Measurements from ENCODE around the gene FEV.
A peak's percentile ranks its signal among the peaks of the same experiment; 100 is the strongest.

Gene FEV

DNA sequence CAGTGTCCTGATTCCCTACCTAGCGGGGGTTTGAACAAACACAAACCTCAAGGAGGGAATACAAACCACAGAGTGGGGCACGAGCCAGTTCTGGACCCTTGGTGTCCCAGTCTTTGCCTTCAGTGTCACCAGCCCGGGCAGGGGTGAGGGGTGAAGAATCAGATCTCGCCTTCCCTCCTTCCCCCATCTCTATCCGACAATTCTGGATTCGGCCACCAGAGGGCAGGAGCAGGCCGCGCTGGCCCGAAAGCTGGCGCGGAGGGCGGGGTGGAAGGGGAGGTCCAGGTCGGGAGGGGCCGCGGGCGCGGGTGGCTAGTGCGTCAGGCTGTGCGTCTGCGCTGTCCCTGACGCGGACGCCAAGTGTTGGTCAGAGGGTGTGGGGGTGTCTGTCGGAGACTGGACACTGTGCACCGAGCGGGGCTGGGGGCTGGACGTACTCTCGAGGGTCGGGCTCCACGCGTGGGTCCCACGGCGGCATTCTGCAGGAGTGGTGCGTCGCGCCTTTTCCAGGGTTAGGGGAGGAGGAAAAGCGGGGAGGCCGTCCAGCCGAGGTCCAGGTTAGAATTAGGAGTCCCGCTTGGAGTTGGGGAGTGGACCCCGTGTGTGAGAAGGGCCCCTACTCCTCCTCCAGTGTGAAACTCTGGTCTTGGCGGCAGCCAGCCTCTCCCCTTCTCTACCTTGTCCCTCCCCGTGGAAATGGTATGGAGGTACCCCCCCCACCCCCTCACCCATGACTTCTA, 11.2 kb upstream of the FEV start:
- DNase-seq (ENCODE audit: low read depth): peak; percentile 70
- TF ChIP-seq POLR2A (IDR thresholded peaks at IDR 0.05; ENCODE audit: extremely low read depth, insufficient read length) (no peak), MYC (IDR thresholded peaks at IDR 0.05; ENCODE audit: low read depth, low read length) (no peak)
- TF ChIP-seq, protein P1, sequence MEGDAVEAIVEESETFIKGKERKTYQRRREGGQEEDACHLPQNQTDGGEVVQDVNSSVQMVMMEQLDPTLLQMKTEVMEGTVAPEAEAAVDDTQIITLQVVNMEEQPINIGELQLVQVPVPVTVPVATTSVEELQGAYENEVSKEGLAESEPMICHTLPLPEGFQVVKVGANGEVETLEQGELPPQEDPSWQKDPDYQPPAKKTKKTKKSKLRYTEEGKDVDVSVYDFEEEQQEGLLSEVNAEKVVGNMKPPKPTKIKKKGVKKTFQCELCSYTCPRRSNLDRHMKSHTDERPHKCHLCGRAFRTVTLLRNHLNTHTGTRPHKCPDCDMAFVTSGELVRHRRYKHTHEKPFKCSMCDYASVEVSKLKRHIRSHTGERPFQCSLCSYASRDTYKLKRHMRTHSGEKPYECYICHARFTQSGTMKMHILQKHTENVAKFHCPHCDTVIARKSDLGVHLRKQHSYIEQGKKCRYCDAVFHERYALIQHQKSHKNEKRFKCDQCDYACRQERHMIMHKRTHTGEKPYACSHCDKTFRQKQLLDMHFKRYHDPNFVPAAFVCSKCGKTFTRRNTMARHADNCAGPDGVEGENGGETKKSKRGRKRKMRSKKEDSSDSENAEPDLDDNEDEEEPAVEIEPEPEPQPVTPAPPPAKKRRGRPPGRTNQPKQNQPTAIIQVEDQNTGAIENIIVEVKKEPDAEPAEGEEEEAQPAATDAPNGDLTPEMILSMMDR (IDR thresholded peaks at IDR 0.05; ENCODE audit: low read depth, low read length): peak; percentile 71
- TF ChIP-seq, protein P2, sequence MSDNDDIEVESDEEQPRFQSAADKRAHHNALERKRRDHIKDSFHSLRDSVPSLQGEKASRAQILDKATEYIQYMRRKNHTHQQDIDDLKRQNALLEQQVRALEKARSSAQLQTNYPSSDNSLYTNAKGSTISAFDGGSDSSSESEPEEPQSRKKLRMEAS (IDR thresholded peaks at IDR 0.05; ENCODE audit: low read depth, low read length): 0 out of 2 replicates have a peak, but pooled peaks have one; percentile 12

DNA sequence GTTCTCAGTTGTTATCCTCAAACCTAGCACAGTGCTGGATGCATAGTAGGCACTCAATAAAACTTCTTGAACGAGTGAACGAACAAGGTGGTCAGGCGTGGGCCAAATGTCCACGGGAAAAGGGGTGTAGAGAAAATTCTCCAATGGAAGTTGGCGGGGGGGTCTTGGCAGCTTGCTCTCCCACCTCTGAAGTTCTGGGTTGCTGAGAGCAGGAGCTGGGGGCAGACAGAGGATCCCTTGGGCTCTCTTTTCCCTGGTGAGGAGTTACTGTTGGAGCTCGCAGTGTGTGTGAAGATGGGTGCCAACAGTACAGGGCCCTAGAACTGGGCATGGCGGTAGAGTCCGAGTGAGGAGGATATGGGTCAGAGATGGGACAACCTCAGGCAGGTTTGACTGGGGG, 10.6 kb upstream of the FEV start:
- DNase-seq (ENCODE audit: low read depth): no peak
- TF ChIP-seq MYC (IDR thresholded peaks at IDR 0.05; ENCODE audit: low read depth, low read length) (no peak), POLR2A (IDR thresholded peaks at IDR 0.05; ENCODE audit: extremely low read depth, insufficient read length) (no peak)
- TF ChIP-seq, protein P1 (IDR thresholded peaks at IDR 0.05; ENCODE audit: low read depth, low read length): no peak
- TF ChIP-seq, protein P2 (IDR thresholded peaks at IDR 0.05; ENCODE audit: low read depth, low read length): no peak
- H3K4me3 ChIP-seq (ENCODE audit: low read depth, low read length): no peak overlapping the region

More for the DNA sequence above, 11.2 kb upstream of the FEV start:
- H3K4me3 ChIP-seq (ENCODE audit: low read depth, low read length): no peak overlapping the region

DNA sequence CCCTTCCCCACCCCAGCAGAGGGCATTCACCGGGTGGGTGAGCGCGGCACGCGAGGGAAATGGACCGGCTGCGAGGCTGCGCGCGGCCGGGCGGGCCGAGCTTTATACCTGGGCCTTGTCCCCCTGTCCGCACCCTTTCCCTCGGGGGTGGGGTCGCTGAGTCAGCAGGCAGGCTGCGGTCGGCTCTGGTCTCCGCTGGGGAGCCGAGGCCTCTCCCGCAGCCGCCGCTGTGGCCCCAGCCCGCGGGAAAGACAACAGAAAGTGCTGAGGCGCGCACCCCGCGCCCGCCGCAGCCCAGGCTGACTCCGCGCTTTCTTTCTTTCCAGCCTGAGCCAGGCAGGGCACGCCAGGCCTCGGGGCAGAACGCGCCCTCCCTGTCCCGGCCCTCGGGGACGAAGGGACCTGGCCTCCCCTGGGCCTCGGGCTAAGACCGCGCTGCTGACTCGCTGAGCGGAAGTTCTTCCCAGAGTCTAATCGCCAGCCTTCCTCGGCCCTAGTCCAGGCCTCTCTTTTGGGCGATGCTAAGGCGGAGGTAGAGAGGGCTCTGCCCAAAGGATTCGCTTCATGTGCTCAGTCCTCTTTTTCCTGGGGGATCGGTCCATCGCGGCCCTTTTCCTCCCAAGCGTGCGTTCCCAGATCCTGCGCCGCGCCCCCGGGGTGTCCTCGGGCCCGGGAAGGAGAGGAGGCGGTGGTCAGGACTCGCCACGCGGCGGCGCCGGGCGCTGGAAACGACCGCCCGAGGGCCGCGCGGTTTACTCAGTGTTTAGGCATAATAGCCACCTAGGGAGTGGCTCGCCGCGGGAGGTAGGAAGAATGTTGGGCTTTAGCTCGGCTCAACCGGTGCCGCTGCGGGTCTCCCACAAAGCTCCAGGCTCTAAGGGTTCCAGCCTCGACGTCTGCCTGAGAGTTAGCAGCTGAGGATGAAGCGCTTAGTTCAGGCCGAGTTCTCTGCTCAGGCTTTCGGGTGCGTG, 8.6 kb upstream of the FEV start, which contains the start of gene CRYBA2:
CRYBA2 (minus strand) TSS at position 78 of the 971 bp plus-strand sequence. CDS start 246 bp downstream, outside the sequence.
- DNase-seq (ENCODE audit: low read depth): peak; percentile 40
- no peak for TF ChIP-seq MYC (IDR thresholded peaks at IDR 0.05; ENCODE audit: low read depth, low read length)
- TF ChIP-seq, protein P1 (IDR thresholded peaks at IDR 0.05; ENCODE audit: low read depth, low read length): no peak
- no peak for TF ChIP-seq POLR2A (IDR thresholded peaks at IDR 0.05; ENCODE audit: extremely low read depth, insufficient read length)
- TF ChIP-seq, protein P2 (IDR thresholded peaks at IDR 0.05; ENCODE audit: low read depth, low read length): no peak
- H3K4me3 ChIP-seq (ENCODE audit: low read depth, low read length): no peak within 1 kb of the TSS

DNA sequence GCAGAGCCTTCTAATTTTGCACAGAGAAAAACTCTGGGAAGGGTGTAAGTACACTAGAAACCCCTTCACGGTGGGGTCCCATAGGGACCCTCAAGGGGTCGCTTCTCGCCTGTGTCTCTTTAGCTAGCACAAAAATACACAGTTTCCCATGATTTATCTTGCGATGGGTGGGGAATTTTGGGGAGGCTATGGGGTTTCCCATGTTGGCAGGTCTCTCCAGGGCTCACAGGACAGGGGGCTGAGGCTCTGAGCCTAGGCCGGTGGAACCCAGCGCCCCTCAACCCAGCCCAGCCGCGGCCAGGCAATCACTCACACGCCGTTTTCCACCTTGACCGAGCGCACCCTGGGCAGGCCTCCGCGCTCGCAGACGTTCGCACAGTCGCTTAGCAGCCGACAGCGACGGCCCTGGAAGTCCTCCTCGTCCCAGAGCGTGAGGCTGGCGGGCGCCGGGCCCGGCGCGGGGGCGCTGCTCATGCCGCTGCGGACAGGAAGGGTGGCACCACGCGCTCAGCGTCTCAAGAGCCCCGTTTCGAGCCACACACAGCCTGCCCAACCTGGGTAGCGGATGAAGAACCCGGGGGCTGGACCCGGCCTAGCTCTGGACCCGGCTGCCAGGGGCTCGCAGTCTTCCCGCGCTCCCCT, 7.8 kb upstream of the FEV start:
- no peak overlapping the region for H3K4me3 ChIP-seq (ENCODE audit: low read depth, low read length)
- DNase-seq (ENCODE audit: low read depth): no peak
- TF ChIP-seq MYC (IDR thresholded peaks at IDR 0.05; ENCODE audit: low read depth, low read length): no peak
- TF ChIP-seq, protein P1 (IDR thresholded peaks at IDR 0.05; ENCODE audit: low read depth, low read length): no peak
- TF ChIP-seq, protein P2 (IDR thresholded peaks at IDR 0.05; ENCODE audit: low read depth, low read length): no peak
- no peak for TF ChIP-seq POLR2A (IDR thresholded peaks at IDR 0.05; ENCODE audit: extremely low read depth, insufficient read length)

DNA sequence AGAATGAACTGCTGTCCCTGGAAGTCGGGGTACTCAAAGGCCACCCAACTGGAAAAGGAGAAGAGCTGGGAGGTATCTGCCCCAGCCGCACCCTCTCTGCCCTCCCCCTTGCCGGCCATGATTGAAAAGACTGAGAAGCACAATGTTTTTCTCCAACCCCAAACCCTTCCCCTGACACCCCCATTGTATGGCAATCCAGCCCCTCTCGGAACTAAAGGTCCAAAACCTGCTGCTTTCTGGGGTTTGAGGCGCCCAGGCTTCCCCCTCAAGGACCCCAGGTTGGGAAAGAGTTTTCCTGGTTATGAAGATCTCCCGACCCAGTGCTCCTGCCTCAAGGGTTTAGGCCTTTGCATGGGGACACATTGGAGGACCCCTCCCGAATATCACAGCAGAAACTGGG, 7.2 kb upstream of the FEV start:
- TF ChIP-seq, protein P2 (IDR thresholded peaks at IDR 0.05; ENCODE audit: low read depth, low read length): no peak
- TF ChIP-seq POLR2A (IDR thresholded peaks at IDR 0.05; ENCODE audit: extremely low read depth, insufficient read length) (no peak), MYC (IDR thresholded peaks at IDR 0.05; ENCODE audit: low read depth, low read length) (no peak)
- TF ChIP-seq, protein P1 (IDR thresholded peaks at IDR 0.05; ENCODE audit: low read depth, low read length): no peak

More for the DNA sequence above, 7.2 kb upstream of the FEV start:
- H3K4me3 ChIP-seq (ENCODE audit: low read depth, low read length): no peak overlapping the region
- no peak for DNase-seq (ENCODE audit: low read depth)
